ENCODE measurements around the gene C2orf80.

- TF ChIP-seq CTCF (conservative IDR thresholded peaks at IDR 0.05 in 1 of 2, IDR thresholded peaks at IDR 0.05 in 1 of 2; ENCODE audit: low read depth in 1 of 2, low read length in 2 of 2), result no peak
- no peak for TF ChIP-seq EZH2 (IDR thresholded peaks at IDR 0.05; ENCODE audit: low read length, missing control alignments)
Measured at GRCh38 chr2:208210688-208211451, 21.0 kb upstream of the C2orf80 start.
